Right atrium auricular region (tissue), 2 donors: ENCODE results near the gene CNRIP1. TPM values are rescaled to one million over a fixed set of nuclear protein-coding genes. Genes with fewer than 3 reads are reported as not detected.

Experiments used
- DNase-seq: peaks from one replicate; pipeline ENCODE4 v3.0.0-alpha.2; 2019; ENCODE audit warnings: low spot score
- H3K27ac ChIP-seq, 2 donors: fragments of 200-600 bp; sonication (generic); 1 replicate in 1 of 2; 2 replicates in 1 of 2; pipeline ENCODE4 v1.5.1; 2016 to 2019
- H3K27me3 ChIP-seq, 2 donors: fragments of 200-600 bp; sonication (generic); one replicate each; pipeline versions ENCODE4 v1.5.1 to v1.6.0; 2017 to 2019
- H3K36me3 ChIP-seq: fragments of 200-600 bp; sonication (generic); one replicate; pipeline ENCODE4 v1.5.1; 2016
- H3K4me1 ChIP-seq, 2 donors: fragments of 200-600 bp; sonication (generic); one replicate each; pipeline versions ENCODE4 v1.5.1 to v1.6.0; 2017 to 2019
- H3K4me3 ChIP-seq, 2 donors: fragments of 200-600 bp; sonication (generic); 1 replicate in 1 of 2; 2 replicates in 1 of 2; pipeline ENCODE4 v1.5.1; 2017 to 2019; ENCODE audit warnings: mild to moderate bottlenecking in 1 of 2, moderate library complexity in 1 of 2
- H3K9me3 ChIP-seq, 2 donors: fragments of 200-600 bp; sonication (generic); one replicate each; pipeline ENCODE4 v1.5.1; 2019
- CTCF ChIP-seq, 2 donors: fragments of 200-600 bp; sonication (generic); IDR thresholded peaks; one replicate each; pipeline ENCODE4 v1.5.1; 2019; ENCODE audit warnings: antibody characterized with exemption in 2 of 2
- total RNA-seq, 2 donors: library from RNA; depleted of rRNA; stranded (reverse); fragments of >200 nt; gene quantifications; one replicate each; pipeline ENCODE4 v1.1.0, GENCODE V29; 2016

CNRIP1 gene
- total RNA-seq, 2 donors from 2014 or later = 9.9 to 24.9 TPM

- no peaks in the 10 kb centered on the region for H3K36me3 ChIP-seq
- H3K9me3 ChIP-seq = no peaks in the 10 kb centered on the region
- no peaks in the 10 kb centered on the region for H3K4me1 ChIP-seq
- no peak for TF ChIP-seq CTCF (IDR thresholded peaks at IDR 0.05)
- no peak overlapping the region for H3K27ac ChIP-seq
- H3K4me3 ChIP-seq = no peak overlapping the region
- no peak for DNase-seq
- H3K27me3 ChIP-seq = no peaks in the 10 kb centered on the region
These were observed 25.6 kb upstream of the CNRIP1 start for GRCh38 chr2:68345129-68345875.

GRCh38 chr2:68344031-68344430 is 24.3 kb upstream of the CNRIP1 start:
- H3K4me1 ChIP-seq = no peaks in the 10 kb centered on the region
- no peaks in the 10 kb centered on the region for H3K9me3 ChIP-seq
- no peak for TF ChIP-seq CTCF (IDR thresholded peaks at IDR 0.05)
- no peak overlapping the region for H3K4me3 ChIP-seq
- no peak for DNase-seq
- H3K27me3 ChIP-seq = no peaks in the 10 kb centered on the region
- H3K36me3 ChIP-seq = no peaks in the 10 kb centered on the region
- no peak overlapping the region for H3K27ac ChIP-seq

- Histone ChIP-seq H3K36me3 (no peaks in the 10 kb centered on the region), H3K27me3 (no peaks in the 10 kb centered on the region), H3K27ac (no peak overlapping the region), H3K4me1 (no peaks in the 10 kb centered on the region), H3K9me3 (no peaks in the 10 kb centered on the region), H3K4me3 (no peak overlapping the region)
- TF ChIP-seq CTCF (IDR thresholded peaks at IDR 0.05) = no peak
- no peak for DNase-seq
These were observed 22.7 kb upstream of the CNRIP1 start for GRCh38 chr2:68342470-68342869.

- no peak for DNase-seq
- Histone ChIP-seq H3K9me3 (no peaks in the 10 kb centered on the region), H3K27me3 (no peaks in the 10 kb centered on the region), H3K27ac (no peak overlapping the region), H3K36me3 (no peaks in the 10 kb centered on the region), H3K4me1 (no peaks in the 10 kb centered on the region), H3K4me3 (no peak overlapping the region)
- TF ChIP-seq CTCF (IDR thresholded peaks at IDR 0.05) = no peak
These were observed 21.8 kb upstream of the CNRIP1 start for GRCh38 chr2:68341583-68341982.

GRCh38 chr2:68341062-68341329 is 21.2 kb upstream of the CNRIP1 start:
- Histone ChIP-seq H3K27me3 (no peaks in the 10 kb centered on the region), H3K4me3 (no peak overlapping the region), H3K4me1 (no peaks in the 10 kb centered on the region), H3K36me3 (no peaks in the 10 kb centered on the region), H3K27ac (no peak overlapping the region), H3K9me3 (no peaks in the 10 kb centered on the region)
- DNase-seq = no peak
- no peak for TF ChIP-seq CTCF (IDR thresholded peaks at IDR 0.05)
